ENCODE results near the gene ZNF124.
"Not testable (repeated sequence)": the region's sequence is repeated elsewhere in the genome, so short reads cannot be mapped to it uniquely, and the experiment has no call there.

ZNF124 gene

GRCh38 chr1:247171875-247172563, at the start of gene ZNF124:
TSS of gene ZNF124 (minus strand) at chr1:247172020. CDS start at chr1:247171877, 143 bp downstream.
- not testable (repeated sequence) for DNase-seq (ENCODE audit: low spot score)

DNA sequence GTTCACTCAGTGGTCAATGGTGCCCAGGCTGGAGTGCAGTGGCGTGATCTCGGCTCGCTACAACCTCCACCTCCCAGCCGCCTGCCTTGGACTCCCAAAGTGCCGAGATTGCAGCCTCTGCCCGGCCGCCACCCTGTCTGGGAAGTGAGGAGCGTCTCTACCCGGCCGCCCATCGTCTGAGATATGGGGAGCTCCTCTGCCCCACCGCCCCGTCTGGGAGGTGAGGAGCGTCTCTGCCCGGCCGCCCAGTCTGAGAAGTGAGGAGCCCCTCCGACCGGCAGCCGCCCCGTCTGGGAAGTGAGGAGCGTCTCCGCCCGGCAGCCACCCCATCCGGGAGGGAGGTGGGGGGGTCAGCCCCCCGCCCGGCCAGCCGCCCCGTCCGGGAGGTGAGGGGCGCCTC, 48.5 kb upstream of the ZNF124 start:
- DNase-seq (ENCODE audit: low spot score): not testable (repeated sequence)

- DNase-seq (ENCODE audit: low spot score): no peak
Observed at GRCh38 chr1:247218121-247218651, 46.4 kb upstream of the ZNF124 start.

DNA sequence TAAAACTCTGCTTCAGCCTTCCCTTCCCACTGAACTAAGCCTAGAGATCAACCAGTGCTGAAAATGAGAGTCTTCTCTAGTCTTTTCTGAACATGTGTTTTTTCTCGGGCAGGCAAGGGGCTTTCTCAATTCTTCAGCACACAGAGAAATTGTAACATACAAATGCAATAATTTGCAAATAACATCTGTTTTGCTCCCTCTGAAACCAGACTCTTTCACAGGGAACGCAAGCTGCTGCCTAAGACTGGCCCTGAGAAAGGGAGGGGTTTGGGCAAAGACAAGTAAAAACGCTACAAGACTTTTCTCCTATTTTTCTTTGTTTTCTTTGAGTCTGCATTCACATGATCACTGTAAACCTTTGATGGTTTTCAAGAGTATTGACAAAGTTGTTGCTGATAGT, 44.4 kb upstream of the ZNF124 start:
- no peak for DNase-seq (ENCODE audit: low spot score)

DNA sequence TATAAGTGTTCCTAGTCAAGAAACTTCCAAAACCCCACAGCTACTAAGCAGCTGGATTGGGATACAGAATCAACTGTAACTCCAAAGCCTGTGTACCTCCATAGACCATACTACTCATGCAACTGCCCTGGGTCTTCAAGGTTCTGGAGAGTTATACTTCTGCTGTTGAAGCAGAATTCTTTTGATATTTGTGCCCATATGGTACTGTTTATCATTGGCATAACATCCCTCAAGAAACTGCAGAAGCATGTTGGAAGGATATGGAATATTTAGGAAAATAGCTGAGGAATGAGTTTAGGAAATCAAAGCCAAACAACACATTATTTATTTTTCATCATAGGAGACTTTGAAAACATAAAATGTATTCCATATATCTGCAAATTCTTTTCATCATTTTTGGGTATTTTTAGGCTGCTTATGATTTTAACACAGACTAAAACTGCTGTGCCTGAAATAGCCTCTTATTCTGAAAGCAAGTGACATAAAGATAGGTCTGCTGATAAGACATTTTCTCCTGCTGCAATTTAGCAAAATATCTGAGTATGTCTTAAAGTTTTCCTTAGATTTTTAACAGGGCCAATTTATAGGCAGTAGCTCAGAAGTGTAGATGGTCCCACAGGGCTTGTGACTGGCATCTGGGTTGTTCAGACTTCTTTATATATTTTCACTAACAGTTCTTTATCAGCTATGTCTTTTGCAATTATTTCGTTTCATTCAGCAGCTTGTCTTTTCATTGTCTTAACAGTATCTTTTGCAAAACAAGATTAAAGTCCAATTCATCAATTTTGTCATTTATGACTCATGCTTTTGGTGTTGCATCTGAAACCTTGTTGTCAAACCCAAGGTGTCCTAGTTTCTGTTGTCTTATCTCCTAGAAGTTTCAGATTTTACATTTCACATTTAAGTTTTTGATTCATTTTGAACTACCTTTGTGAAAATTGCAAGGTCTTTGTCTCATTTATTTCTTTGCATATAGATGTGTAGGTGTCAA, 41.1 kb upstream of the ZNF124 start:
- no peak for DNase-seq (ENCODE audit: low spot score)

- DNase-seq (ENCODE audit: low spot score): no peak
Observed at GRCh38 chr1:247212012-247212411, 40.2 kb upstream of the ZNF124 start.

- no peak for DNase-seq (ENCODE audit: low spot score)
Observed at GRCh38 chr1:247211339-247211738, 39.5 kb upstream of the ZNF124 start.

GRCh38 chr1:247210376-247211117, 38.7 kb upstream of the ZNF124 start:
- peak; percentile 97 for DNase-seq (ENCODE audit: low spot score)

DNA sequence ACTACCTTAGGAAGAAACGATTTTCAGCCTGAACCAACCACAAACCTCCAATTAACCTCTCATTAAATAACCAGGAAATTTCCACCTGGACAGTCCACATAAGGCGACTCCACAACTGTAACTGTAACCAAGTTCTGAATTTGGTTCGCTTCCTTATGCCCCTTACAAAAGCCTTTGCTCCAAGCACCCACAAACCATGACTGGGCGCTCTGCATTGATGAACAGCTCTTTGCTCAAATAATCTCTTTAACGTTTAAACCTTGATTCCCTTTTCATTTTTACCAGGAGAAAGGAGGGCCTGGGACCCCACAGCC, 38.2 kb upstream of the ZNF124 start:
- DNase-seq (ENCODE audit: low spot score): no peak

- DNase-seq (ENCODE audit: low spot score): no peak
Observed at GRCh38 chr1:247209396-247209795, 37.6 kb upstream of the ZNF124 start.

- no peak for DNase-seq (ENCODE audit: low spot score)
Observed at GRCh38 chr1:247204177-247204647, 32.4 kb upstream of the ZNF124 start.

- no peak for DNase-seq (ENCODE audit: low spot score)
Observed at GRCh38 chr1:247198781-247199180, 27.0 kb upstream of the ZNF124 start.

- no peak for DNase-seq (ENCODE audit: low spot score)
Observed at GRCh38 chr1:247193958-247194357, 22.1 kb upstream of the ZNF124 start.

GRCh38 chr1:247189981-247190798, 18.4 kb upstream of the ZNF124 start:
- no peak for DNase-seq (ENCODE audit: low spot score)

DNA sequence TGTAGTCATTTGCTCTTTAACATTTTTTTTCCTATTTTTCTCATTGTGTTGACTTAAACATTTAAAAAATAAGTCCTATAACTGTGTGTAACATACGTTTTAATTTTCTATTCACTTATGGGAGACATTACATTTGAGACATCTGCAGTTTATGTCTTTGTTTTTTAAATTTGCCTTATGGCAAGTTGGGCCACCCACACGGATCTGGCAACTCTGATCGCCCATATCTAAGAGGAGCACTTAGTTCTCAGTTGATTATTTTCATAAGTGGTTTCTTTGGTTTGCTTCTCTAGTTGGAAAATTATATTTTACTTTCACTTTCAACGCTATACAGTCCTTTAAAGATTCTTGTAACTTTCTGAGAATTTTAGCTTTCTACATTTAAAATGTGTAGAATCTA, 13.8 kb upstream of the ZNF124 start:
- DNase-seq (ENCODE audit: low spot score): no peak

DNA sequence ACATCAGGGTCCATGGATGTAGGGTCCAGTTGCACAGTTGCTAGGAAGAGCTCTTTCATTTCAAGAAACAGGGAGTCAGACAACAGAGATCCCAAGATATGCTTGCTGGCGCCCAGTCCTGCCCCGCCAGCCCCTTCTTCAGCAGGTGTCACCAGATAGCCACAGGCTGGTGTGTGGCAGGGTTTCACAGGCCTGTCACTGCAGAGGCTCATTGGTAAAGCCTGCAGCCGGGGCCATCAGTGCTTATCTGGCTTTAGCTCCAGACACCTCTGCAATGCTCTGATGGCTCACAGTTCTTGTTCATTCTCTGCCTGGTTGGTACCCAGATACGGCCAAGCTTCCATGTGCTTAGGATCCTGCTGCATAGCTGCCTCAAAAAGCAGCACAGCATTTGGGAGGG, 12.4 kb upstream of the ZNF124 start:
- no peak for DNase-seq (ENCODE audit: low spot score)

- DNase-seq (ENCODE audit: low spot score): no peak
Observed at GRCh38 chr1:247182994-247183393, 11.2 kb upstream of the ZNF124 start.

GRCh38 chr1:247180581-247180980, 8.8 kb upstream of the ZNF124 start:
- DNase-seq (ENCODE audit: low spot score): no peak

- no peak for DNase-seq (ENCODE audit: low spot score)
Observed at GRCh38 chr1:247177755-247178154, 5.9 kb upstream of the ZNF124 start.

DNA sequence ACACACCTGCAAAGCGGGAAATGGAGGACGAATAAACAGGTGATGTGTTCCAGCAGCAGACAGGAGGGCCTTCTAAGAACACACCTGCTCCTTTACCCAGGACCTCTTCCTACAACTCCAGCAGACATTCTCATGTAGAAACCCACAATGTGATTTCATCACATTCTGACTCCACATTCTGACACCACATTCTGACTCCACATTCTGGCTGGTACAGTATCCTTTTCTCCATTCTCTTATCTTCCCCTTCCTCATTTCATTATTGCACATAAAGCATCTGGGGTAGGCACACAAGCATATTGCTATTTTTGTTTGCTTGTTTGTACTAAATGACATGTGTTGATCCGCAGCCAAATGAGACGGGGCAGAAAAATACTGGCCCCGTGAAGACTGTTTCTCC, 3.6 kb upstream of the ZNF124 start:
- DNase-seq (ENCODE audit: low spot score): no peak

DNA sequence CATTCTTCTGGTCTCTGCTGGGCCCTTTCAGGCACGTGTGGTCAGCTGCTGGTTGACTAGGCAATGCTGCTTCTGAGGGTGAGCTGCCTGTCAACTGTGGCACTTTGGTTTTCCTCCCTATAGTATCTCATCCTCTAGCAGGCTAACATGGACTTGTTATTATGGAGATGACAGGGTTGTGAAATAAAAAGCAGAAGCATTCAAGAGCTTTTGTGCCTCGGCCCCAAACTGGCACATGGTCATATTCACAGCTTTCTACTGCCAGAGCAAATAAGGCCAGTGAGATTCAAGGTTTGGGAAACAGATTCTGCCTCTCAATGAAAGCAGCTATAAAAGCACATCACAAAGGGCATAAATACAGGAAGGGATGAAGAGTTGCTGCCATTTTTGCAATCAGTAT, 1.6 kb upstream of the ZNF124 start:
- DNase-seq (ENCODE audit: low spot score): no peak
